K562 (cell line): Measurements from ENCODE around the gene TLX2. TPM values are rescaled to one million over a fixed set of nuclear protein-coding genes. Genes with fewer than 3 reads are reported as not detected.

ENCODE experiments used
- FIP1L1 ChIP-seq: fragments of 200-400 bp; formaldehyde crosslinking; IDR thresholded peaks from 2 replicates; pipeline ENCODE4 v1.6.1; 2018; ENCODE audit warnings: mild to moderate bottlenecking, low read depth, low read length; ENCODE audit not compliant: poor library complexity, severe bottlenecking
- MAZ ChIP-seq, 2 experiments: fragments of 450-650 bp in 1 of 2; sonication (generic) in 1 of 2; formaldehyde crosslinking; IDR thresholded peaks in 1 of 2; conservative IDR thresholded peaks in 1 of 2; 2 replicates each; pipeline versions ENCODE4 v1.4.0 to v1.5.0; 2020; ENCODE audit warnings: mild to moderate bottlenecking in 1 of 2, missing genetic modification reagents in 1 of 2
- MNT ChIP-seq, 2 experiments: fragments of 450-650 bp; conservative IDR thresholded peaks; 2 replicates each; pipeline ENCODE4 v1.6.1; 2017; ENCODE audit warnings: mild to moderate bottlenecking in 2 of 2, moderate library complexity in 2 of 2
- MXI1 ChIP-seq: IDR thresholded peaks from 2 replicates; pipeline ENCODE4 v1.6.1; 2011; ENCODE audit warnings: low read depth, mild to moderate bottlenecking, improper control_type of control experiment, low read length
- SIN3A ChIP-seq, 2 experiments: fragments of 150-350 bp in 1 of 2; IDR thresholded peaks; 2 replicates each; pipeline ENCODE4 v1.6.1; 2011 to 2016; ENCODE audit warnings: borderline replicate concordance in 2 of 2, low read depth in 2 of 2, low read length in 2 of 2, mild to moderate bottlenecking in 2 of 2, moderate library complexity in 2 of 2; ENCODE audit not compliant: control insufficient read depth in 1 of 2
- UBTF ChIP-seq, 2 experiments: IDR thresholded peaks; 2 replicates each; pipeline ENCODE4 v1.6.1; 2012; ENCODE audit warnings: improper control_type of control experiment in 2 of 2, low read depth in 2 of 2, low read length in 2 of 2, borderline replicate concordance in 1 of 2
- ZBTB40 ChIP-seq, 2 experiments: fragments of 450-650 bp in 1 of 2; sonication (generic) in 1 of 2; formaldehyde crosslinking in 1 of 2; IDR thresholded peaks; 2 replicates each; pipeline versions ENCODE4 v1.7.1 to v1.9.0; 2016 to 2022; ENCODE audit warnings: inconsistent platforms in 1 of 2, mild to moderate bottlenecking in 1 of 2, missing genetic modification reagents in 1 of 2
- ZNF740 ChIP-seq, 3 experiments: fragments of 200-800 bp in 1 of 3; sonication (Bioruptor generic) in 1 of 3; sonication (generic) in 1 of 3; formaldehyde crosslinking in 1 of 3; IDR thresholded peaks; 2 replicates each; pipeline versions ENCODE4 v1.6.1 to v1.8.0; 2016 to 2022; ENCODE audit warnings: mild to moderate bottlenecking in 2 of 3, missing compliant biosample characterization in 2 of 3, missing genetic modification characterization in 2 of 3, missing genetic modification reagents in 1 of 3
- polyA plus RNA-seq, 8 experiments: library from polyadenylated mRNA; depleted of rRNA in 4 of 8; stranded (reverse) in 5 of 8; unstranded in 3 of 8; fragments of >200 nt; fragmentation: Nextera tagmentation in 2 of 8; fragmentation: Illumina TruSeq in 1 of 8; extraction: Ambion mirVana in 2 of 8; extraction: Trizol in 1 of 8; gene quantifications; 2 replicates each; pipeline versions ENCODE4 v1.2.1 to v1.2.3, GENCODE V29; 2011 to 2014; ENCODE audit warnings: inconsistent platforms in 1 of 8, missing spikeins in 1 of 8
- total RNA-seq, 7 experiments: library from RNA; depleted of rRNA in 6 of 7; stranded (reverse); fragments of >200 nt in 6 of 7; fragmentation: Illumina TruSeq in 2 of 7; extraction: Trizol in 2 of 7; gene quantifications; 2 replicates each; pipeline versions ENCODE4 v1.2.1 to v1.2.3, GENCODE V29; 2011 to 2021; ENCODE audit warnings: low replicate concordance in 1 of 7

Gene TLX2
- total and polyA plus RNA-seq, 9 of the 15 experiments (the other 6 are each of a cell fraction or from before 2014, with no cell fraction given): not detected

DNA sequence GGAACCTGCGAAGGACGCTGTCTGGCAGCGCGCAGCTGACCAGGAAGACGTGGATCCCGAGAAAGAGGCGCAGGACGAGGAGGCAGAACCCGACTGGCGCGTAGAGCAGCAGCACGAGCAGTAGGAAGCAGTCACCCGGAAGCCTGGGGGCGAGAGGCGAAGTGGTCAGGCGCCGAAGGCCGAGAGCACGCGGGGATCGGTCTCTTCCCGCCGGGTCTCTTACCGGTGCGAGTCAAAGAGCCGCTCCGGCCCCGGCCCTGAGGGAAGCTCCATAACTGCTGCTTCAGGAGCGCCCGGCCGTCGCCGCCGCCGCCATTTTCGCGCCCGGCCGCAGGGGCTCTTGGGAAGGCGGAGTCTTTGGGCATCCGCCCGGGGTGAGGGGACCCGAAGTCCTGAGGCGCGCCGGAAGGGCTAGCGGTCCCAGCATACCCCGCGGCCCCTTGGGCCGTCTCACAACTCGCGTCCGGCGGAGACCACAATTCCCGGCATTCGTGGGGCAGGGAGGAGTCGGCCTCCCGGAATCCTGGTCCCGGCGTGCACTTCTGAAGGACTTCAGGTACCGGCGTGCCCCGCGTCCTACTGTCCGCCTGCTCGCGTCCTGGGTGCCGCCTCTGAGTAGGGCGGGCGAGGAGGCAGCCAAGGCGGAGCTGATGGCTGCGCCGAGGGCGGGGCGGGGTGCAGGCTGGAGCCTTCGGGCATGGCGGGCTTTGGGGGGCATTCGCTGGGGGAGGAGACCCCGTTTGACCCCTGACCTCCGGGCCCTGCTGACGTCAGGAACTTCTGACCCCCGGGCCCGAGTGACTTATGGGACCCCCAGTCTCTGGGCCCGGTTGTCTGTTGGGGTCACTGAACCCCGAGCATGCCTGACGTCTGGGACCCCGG lies 15.3 kb downstream of the TLX2 start, which contains the start of the genes AUP1 and HTRA2 (continued):
- TF ChIP-seq ZBTB40 (IDR thresholded peaks at IDR 0.05) (peak; percentile 90), ZBTB40 (CRISPR knock-in tag; IDR thresholded peaks at IDR 0.05) (no peak), SIN3A (IDR thresholded peaks at IDR 0.05; ENCODE audit: borderline replicate concordance in 2 of 2, control insufficient read depth in 1 of 2, low read depth in 2 of 2, low read length in 2 of 2) (0 out of 4 replicates have a peak, but pooled peaks of 1 of the 2 experiments have one; percentile 45), MXI1 (peak; percentile 61; the same call in 1 of the 2 replicates), MAZ (CRISPR knock-in tag; conservative IDR thresholded peaks at IDR 0.05 in 1 of 2, IDR thresholded peaks at IDR 0.05 in 1 of 2) (peak in 1 of 2 experiments; percentile 80; a peak in 1 of 4 replicates), UBTF (IDR thresholded peaks at IDR 0.05; ENCODE audit: borderline replicate concordance in 1 of 2, low read depth in 2 of 2, low read length in 2 of 2) (0 out of 4 replicates have a peak, but pooled peaks of 1 of the 2 experiments have one; percentile 34), MNT (conservative IDR thresholded peaks at IDR 0.05) (peak; percentile 52 to 80), FIP1L1 (peak; percentile 94), ZNF740 (CRISPR knock-in tag; IDR thresholded peaks at IDR 0.05) (no peak), ZNF740 (tag; IDR thresholded peaks at IDR 0.05) (no peak)
